ENCODE measurements around the gene DYNC1I2.

DYNC1I2 gene

DNA sequence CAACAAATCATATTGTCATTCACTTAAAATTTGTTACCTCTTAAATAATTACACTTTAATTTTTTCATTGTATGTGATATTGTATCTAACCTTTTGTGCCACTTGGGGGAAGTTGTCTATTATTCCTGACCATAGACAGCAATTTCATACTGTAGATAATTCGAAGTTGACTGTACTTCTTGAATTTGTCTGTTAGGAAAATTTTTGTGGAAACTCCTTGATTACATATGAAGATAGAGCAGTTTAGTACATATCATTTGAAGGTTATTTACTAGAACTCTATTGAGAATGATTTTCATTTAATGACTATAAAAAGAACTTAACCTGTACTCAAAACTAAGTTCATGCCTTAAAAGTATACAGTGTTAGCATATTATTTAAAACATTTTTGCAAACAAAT, 5.1 kb downstream of the DYNC1I2 start:
- TF ChIP-seq, protein P1, sequence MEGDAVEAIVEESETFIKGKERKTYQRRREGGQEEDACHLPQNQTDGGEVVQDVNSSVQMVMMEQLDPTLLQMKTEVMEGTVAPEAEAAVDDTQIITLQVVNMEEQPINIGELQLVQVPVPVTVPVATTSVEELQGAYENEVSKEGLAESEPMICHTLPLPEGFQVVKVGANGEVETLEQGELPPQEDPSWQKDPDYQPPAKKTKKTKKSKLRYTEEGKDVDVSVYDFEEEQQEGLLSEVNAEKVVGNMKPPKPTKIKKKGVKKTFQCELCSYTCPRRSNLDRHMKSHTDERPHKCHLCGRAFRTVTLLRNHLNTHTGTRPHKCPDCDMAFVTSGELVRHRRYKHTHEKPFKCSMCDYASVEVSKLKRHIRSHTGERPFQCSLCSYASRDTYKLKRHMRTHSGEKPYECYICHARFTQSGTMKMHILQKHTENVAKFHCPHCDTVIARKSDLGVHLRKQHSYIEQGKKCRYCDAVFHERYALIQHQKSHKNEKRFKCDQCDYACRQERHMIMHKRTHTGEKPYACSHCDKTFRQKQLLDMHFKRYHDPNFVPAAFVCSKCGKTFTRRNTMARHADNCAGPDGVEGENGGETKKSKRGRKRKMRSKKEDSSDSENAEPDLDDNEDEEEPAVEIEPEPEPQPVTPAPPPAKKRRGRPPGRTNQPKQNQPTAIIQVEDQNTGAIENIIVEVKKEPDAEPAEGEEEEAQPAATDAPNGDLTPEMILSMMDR (IDR thresholded peaks at IDR 0.05; ENCODE audit: borderline replicate concordance, insufficient read depth, low read depth, low read length) = no peak

DNA sequence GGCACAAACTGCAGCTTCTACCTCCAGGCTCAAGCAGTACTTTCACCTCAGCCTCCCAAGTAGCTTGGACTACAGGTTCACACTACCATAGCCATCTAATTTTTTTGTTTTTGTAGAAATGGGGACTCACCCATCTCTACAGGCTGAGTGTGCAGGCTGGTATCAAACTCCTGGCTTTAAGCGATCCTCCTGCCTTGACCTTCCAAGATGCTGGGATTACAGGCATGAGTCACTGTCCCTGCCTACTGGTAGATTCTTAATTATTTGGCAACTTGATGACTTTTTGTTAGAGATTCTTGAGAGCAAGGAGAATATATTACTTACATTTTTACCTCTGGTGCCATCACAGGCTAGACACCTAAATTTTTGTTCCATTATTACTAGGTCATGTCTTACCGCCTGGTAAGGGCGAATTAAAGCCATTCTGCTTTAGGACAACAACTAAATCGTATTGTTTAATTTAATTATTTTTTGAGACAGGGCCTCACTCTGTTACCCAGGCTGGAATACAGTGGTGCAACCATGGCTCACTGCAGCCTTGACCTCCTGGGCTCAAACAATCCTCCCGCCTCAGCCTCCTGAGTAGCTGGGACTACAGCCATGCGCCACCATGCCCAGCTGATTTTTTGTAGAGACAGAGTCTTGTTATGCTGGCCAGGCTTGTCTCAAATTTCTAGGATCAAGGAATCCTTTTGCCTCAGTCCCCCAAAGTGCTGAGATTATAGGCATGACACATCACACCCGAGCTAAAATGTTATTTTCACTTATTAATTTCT, 15.7 kb downstream of the DYNC1I2 start:
- TF ChIP-seq, protein P1 (IDR thresholded peaks at IDR 0.05; ENCODE audit: borderline replicate concordance, insufficient read depth, low read depth, low read length) = no peak
- no peak overlapping the region for H3K4me3 ChIP-seq (ENCODE audit: low read depth, low read length)

More for the DNA sequence above, 5.1 kb downstream of the DYNC1I2 start:
- H3K4me3 ChIP-seq (ENCODE audit: low read depth, low read length) = no peak overlapping the region

DNA sequence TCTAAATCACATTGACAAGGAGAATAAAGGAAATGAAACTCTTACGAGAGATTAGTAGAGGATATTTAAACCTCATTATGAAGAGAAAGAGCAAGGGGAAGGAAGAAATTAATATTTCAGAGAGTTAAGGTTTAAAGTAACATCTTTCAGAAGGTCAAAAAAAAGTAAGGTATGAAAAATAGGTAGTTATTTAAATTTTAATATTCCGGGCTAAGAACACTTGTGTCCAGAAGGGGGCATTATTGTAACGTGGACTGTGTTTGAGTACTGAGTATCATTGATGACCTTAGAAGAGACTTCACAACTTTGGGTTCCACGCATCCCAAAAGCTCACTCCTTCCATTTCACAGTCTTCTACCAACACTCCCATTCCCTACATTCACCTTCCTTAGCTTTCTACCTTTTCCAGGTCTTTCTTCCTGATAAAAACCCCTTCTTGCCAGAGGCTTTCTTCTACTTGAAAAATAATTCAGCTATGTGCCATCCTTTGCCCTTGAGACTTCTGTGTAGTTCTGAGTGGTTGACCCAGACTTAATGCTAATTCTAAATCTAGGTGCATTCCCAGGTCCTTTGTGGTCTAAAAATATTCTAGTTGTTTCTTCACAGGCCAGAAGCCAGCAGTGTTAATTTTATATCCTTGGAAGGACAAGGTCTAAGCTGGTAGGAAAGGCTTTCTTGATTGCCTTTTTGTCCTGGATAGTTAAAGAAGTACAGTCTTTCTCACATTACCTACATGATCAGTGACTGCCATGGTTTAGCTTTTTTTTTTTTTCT, 16.5 kb downstream of the DYNC1I2 start:
- no peak overlapping the region for H3K4me3 ChIP-seq (ENCODE audit: low read depth, low read length)
- TF ChIP-seq, protein P1 (IDR thresholded peaks at IDR 0.05; ENCODE audit: borderline replicate concordance, insufficient read depth, low read depth, low read length) = peak; percentile 45; the same call in 1 of the 2 replicates

DNA sequence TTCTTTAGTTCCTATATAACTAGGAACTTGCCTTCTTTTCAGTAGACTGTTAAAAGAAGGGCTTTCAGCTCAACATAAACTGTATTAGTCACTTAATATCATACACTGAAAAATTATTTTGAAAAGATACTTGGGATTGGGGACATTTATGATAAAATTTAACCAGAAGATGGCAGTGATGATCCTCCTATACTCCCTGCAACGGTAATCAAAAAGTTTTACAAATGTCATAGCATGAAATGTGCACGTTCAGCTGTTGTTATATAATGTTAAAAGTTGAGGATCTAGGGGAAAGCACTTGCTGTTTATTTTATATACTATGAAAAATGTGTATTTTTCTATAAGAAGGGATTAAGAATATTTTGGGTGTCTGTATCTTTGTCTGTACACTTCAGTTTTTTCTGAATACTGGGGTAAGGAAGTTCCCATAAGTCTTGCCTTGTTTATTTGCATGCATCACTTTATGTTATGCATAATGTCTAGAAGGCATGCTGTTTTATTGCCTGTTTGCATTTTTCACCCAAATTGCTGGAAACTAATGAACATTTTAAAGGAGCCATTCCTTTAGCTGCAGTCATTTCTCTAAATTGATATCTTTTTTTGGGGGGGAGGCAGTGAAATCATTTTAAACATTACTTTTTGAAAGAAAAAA, 19.0 kb downstream of the DYNC1I2 start:
- H3K4me3 ChIP-seq (ENCODE audit: low read depth, low read length) = no peak overlapping the region
- TF ChIP-seq, protein P1 (IDR thresholded peaks at IDR 0.05; ENCODE audit: borderline replicate concordance, insufficient read depth, low read depth, low read length) = peak; percentile 15; the same call in 1 of the 2 replicates

DNA sequence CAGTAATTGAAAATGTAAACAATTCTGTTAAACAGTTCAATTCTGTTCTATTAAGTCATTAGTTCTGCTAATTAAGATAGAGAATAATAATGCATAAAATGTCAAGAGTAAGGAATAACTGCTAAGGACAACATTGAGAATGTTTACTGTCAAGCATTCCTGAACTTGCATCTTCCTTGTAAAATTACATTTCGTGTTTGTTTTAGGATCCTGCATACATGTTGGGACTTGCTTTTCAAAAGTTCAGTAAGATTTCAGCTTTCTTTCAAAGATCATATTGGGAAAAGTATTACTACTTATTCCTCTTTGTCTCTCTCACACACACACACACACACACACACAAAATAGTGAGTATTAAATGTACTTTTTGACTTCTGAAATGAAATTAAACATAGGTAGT, 20.5 kb downstream of the DYNC1I2 start:
- no peak overlapping the region for H3K4me3 ChIP-seq (ENCODE audit: low read depth, low read length)
- TF ChIP-seq, protein P1 (IDR thresholded peaks at IDR 0.05; ENCODE audit: borderline replicate concordance, insufficient read depth, low read depth, low read length) = no peak

DNA sequence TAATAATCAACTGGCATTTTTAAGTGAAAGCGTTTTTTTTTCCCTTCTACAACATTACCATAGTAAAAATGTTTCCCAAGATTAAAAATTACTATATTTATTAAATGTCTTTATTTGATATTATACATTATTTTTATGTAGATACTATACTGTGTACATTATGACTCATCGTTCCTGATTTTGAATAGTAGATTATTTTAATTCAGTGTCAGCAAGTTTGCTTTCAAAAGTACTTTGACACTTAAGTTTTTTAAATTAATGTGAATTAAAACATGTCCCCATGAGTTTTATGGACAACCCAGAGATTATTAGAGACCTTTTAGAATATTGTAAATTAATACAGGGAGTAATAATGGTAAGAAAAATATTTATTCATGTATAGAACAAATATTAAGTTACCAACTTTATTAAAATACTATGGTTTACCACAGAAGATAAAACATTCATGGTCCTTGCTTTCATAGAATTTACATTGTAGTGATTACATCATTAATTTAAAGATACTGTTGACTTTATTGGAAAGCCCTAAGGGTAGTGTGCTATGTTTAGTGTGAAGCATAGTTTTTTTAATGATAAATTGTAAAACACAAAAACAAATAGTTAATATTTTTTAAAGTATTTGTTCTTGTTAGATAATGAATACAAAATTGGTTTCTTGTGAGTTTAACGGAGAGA, 21.9 kb downstream of the DYNC1I2 start:
- TF ChIP-seq, protein P1 (IDR thresholded peaks at IDR 0.05; ENCODE audit: borderline replicate concordance, insufficient read depth, low read depth, low read length) = no peak
- H3K4me3 ChIP-seq (ENCODE audit: low read depth, low read length) = no peak overlapping the region
